HL-60 (cell line): ENCODE results near the gene RIMS3.
A peak's percentile ranks its signal among the peaks of the same experiment; 100 is the strongest.

ENCODE experiments used
- DNase-seq, 2 experiments: peaks; one replicate each; pipeline ENCODE4 v3.0.0-alpha.2; 2010 to 2020; ENCODE audit warnings: low read depth in 1 of 2, low spot score in 1 of 2
- H3K27ac ChIP-seq: fragments of 250-450 bp; sonication (Bioruptor Pico); replicated peaks from 2 replicates; pipeline ENCODE4 v1.5.1; 2020; ENCODE audit warnings: mild to moderate bottlenecking, moderate library complexity
- H3K27me3 ChIP-seq: fragments of 250-450 bp; sonication (Bioruptor Pico); 2 replicates; pipeline ENCODE4 v1.5.1; 2021; ENCODE audit warnings: mild to moderate bottlenecking, moderate library complexity; ENCODE audit not compliant: insufficient read depth, poor library complexity, severe bottlenecking
- H3K4me3 ChIP-seq: replicated peaks from 2 replicates; pipeline ENCODE4 v1.5.1; 2011; ENCODE audit warnings: mild to moderate bottlenecking, control low read depth, low read length; ENCODE audit not compliant: insufficient read depth
- CTCF ChIP-seq: IDR thresholded peaks from one replicate; pipeline ENCODE4 v1.5.1; 2011; ENCODE audit warnings: low read length, control low read depth, inconsistent platforms; ENCODE audit not compliant: insufficient read depth
- GABPA ChIP-seq: IDR thresholded peaks from 2 replicates; pipeline ENCODE4 v1.6.1; 2012; ENCODE audit warnings: low read depth
- POLR2AphosphoS5 ChIP-seq: IDR thresholded peaks from 2 replicates; pipeline ENCODE4 v1.6.1; 2012; ENCODE audit warnings: low read depth
- REST ChIP-seq: IDR thresholded peaks from 2 replicates; pipeline ENCODE4 v1.6.1; 2012; ENCODE audit warnings: low read depth; ENCODE audit not compliant: insufficient replicate concordance
- SPI1 ChIP-seq: IDR thresholded peaks from 2 replicates; pipeline ENCODE4 v1.6.1; 2012; ENCODE audit warnings: low read depth, mild to moderate bottlenecking, borderline replicate concordance

RIMS3 gene

GRCh38 chr1:40711465-40712404 is 46.3 kb upstream of the RIMS3 start:
- TF ChIP-seq POLR2AphosphoS5 (no peak), CTCF (no peak), GABPA (no peak), REST (no peak), SPI1 (no peak)
- peak in 1 of 2 experiments; percentile 11 for DNase-seq
- H3K27me3 ChIP-seq, result no peaks in the 10 kb centered on the region
- H3K27ac ChIP-seq, result peak overlapping the region; percentile 77
- no peak overlapping the region for H3K4me3 ChIP-seq

- H3K27ac ChIP-seq, result peak overlapping the region; percentile 77
Measured at GRCh38 chr1:40710581-40711315, 45.3 kb upstream of the RIMS3 start.

GRCh38 chr1:40709802-40710278 is 44.4 kb upstream of the RIMS3 start:
- Histone ChIP-seq H3K27me3 (no peaks in the 10 kb centered on the region), H3K4me3 (peak overlapping the region; percentile 63), H3K27ac (peak overlapping the region; percentile 77)
- TF ChIP-seq REST (no peak), CTCF (no peak), GABPA (no peak), SPI1 (no peak), POLR2AphosphoS5 (no peak)
- DNase-seq, result no peak

More at GRCh38 chr1:40710581-40711315, 45.3 kb upstream of the RIMS3 start:
- no peaks in the 10 kb centered on the region for H3K27me3 ChIP-seq
- peak overlapping the region; percentile 63 for H3K4me3 ChIP-seq
- no peak for TF ChIP-seq REST
- peak in 1 of 2 experiments; percentile 10 for DNase-seq
